ENCODE results near the gene NUP54.

DNA sequence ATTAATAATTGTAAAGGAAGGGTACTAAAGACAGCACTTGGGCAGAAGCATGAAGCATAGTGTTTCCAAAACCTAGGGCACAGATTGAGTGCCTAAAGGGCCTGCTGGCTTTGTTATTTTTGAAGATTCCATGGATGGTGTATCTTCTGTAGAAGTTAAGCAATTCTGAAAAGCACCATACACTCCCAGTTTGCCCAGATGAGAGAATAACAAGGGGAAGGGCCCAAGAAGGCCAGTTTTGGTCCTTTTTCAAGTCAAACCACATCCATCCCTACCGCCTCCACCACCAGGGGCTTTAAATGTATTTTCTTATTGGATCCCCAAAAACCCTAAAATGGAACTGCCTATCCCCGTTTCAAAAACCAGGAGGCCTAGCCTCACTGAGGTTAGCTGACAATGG, 48.2 kb upstream of the NUP54 start:
- TF ChIP-seq SP1 (IDR thresholded peaks at IDR 0.05) = no peak
- TF ChIP-seq FOXM1 (IDR thresholded peaks at IDR 0.05; ENCODE audit: borderline replicate concordance) = no peak
- TF ChIP-seq BHLHE40 (IDR thresholded peaks at IDR 0.05; ENCODE audit: borderline replicate concordance) = no peak
- TF ChIP-seq FOXK2 (IDR thresholded peaks at IDR 0.05) = no peak
